Right forelimb (tissue), 1 donor: Measurements from ENCODE around the gene GNPDA1.

Experiments
- DNase-seq: peaks from one replicate; pipeline ENCODE4 v3.0.0-alpha.2; 2018

GNPDA1 gene

DNA sequence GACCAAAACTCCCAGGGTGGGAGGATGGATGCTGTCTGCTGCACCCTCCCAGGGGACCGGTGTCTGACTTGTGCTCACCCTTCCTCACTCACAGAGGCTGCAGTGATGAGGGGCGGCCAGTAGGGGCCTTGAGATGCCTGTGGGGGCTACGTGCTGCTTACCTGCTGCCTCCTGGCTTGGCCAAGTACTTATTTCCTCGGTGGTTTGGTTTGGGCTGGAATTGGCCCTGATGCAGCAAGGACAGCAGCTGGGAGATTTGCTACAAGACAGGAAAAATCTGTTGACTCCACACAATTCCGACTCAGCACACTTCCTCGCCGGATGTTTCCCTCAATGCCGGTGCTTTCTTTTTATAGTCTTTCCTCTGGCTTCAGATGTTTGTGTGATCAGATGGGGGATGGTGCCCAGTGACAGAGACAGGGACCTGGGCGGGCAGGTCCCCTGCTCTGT is 61.5 kb downstream of the GNPDA1 start:
- no peak for DNase-seq
